H1 (cell line): Measurements from ENCODE around the gene PRKCI. TPM values are rescaled to one million over a fixed set of nuclear protein-coding genes. Genes with fewer than 3 reads are reported as not detected.

Experiments used
- CTCF ChIA-PET: fragments of 300-600 bp; sonication (Branson Sonifier 250); formaldehyde crosslinking; loops from one replicate; lab custom pipeline; 2021; ENCODE audit not compliant: partially characterized antibody; lab: Charles Lee
- POLR2A ChIA-PET: fragments of 300-600 bp; sonication (Branson Sonifier 250); formaldehyde crosslinking; loops from one replicate; lab custom pipeline; 2021; ENCODE audit warnings: inconsistent platforms; ENCODE audit not compliant: partially characterized antibody; lab: Charles Lee
- DNase-seq, 2 experiments: peaks; one replicate each; pipeline versions ENCODE4 v3.0.0 to v3.0.0-alpha.2; 2010 to 2022; ENCODE audit warnings: low spot score in 2 of 2, low read depth in 1 of 2, mixed read lengths in 1 of 2
- FAIRE-seq: peaks from 2 replicates; lab custom pipeline; 2011; peaks lifted over from hg19 to GRCh38; lab: Jason Lieb, UNC
- H2AFZ ChIP-seq: 2 replicates; pipeline ENCODE4 v1.8.1; 2012; ENCODE audit warnings: low read length, inconsistent platforms
- H2AK5ac ChIP-seq: 2 replicates; pipeline ENCODE4 v1.6.1; 2013; ENCODE audit warnings: low read depth, low read length
- H2BK120ac ChIP-seq: replicated peaks from 2 replicates; pipeline ENCODE3; 2013; ENCODE audit warnings: low read depth, low read length, inconsistent platforms
- H2BK12ac ChIP-seq: 2 replicates; pipeline ENCODE4 v1.6.1; 2013; ENCODE audit warnings: low read depth, low read length
- H2BK15ac ChIP-seq: 2 replicates; pipeline ENCODE4 v1.6.1; 2013; ENCODE audit warnings: low read length
- H2BK20ac ChIP-seq: 2 replicates; pipeline ENCODE4 v1.6.1; 2013; ENCODE audit warnings: low read length
- H2BK5ac ChIP-seq: 2 replicates; pipeline ENCODE4 v1.6.1; 2013; ENCODE audit warnings: low read depth, low read length
- H3K14ac ChIP-seq: 2 replicates; pipeline ENCODE4 v1.6.1; 2013; ENCODE audit warnings: inconsistent platforms; ENCODE audit not compliant: insufficient read length
- H3K18ac ChIP-seq: 2 replicates; pipeline ENCODE4 v1.6.1; 2013; ENCODE audit warnings: low read length; ENCODE audit errors: extremely low read depth
- H3K23ac ChIP-seq: 2 replicates; pipeline ENCODE4 v1.6.1; 2013; ENCODE audit warnings: inconsistent platforms; ENCODE audit not compliant: insufficient read length
- H3K23me2 ChIP-seq: 2 replicates; pipeline ENCODE4 v1.6.1; 2013; ENCODE audit warnings: low read depth, low read length
- H3K27ac ChIP-seq: 2 replicates; pipeline ENCODE4 v1.6.1; 2011; ENCODE audit warnings: low read depth, low read length, inconsistent platforms
- H3K27me3 ChIP-seq, 4 experiments: replicated peaks in 1 of 4; 1 replicate in 1 of 4; 2 replicates in 3 of 4; pipeline versions ENCODE4 v1.6.1 to v1.8.1; 2011 to 2013; ENCODE audit warnings: low read length in 3 of 4, mild to moderate bottlenecking in 3 of 4, inconsistent platforms in 2 of 4, mixed read lengths in 2 of 4, moderate library complexity in 1 of 4; ENCODE audit not compliant: control insufficient read depth in 3 of 4, insufficient read depth in 3 of 4; ENCODE audit errors: extremely low read depth in 1 of 4
- H3K36me3 ChIP-seq, 4 experiments: 2 replicates each; pipeline versions ENCODE4 v1.6.1 to v1.8.1; 2011 to 2013; ENCODE audit warnings: mild to moderate bottlenecking in 4 of 4, low read length in 3 of 4, moderate library complexity in 2 of 4, control low read depth in 1 of 4, inconsistent platforms in 1 of 4; ENCODE audit not compliant: insufficient read depth in 4 of 4, control insufficient read depth in 2 of 4
- H3K4ac ChIP-seq: replicated peaks from 2 replicates; pipeline ENCODE3; 2013; ENCODE audit warnings: low read length, low read depth, mixed read lengths, inconsistent platforms; ENCODE audit not compliant: insufficient read length
- H3K4me1 ChIP-seq, 4 experiments: replicated peaks in 1 of 4; 1 replicate in 1 of 4; 2 replicates in 3 of 4; pipeline versions ENCODE4 v1.6.1 to v1.8.1; 2011 to 2013; ENCODE audit warnings: low read length in 3 of 4, inconsistent platforms in 2 of 4, mixed read lengths in 1 of 4; ENCODE audit not compliant: insufficient read depth in 4 of 4, control insufficient read depth in 3 of 4
- H3K4me2 ChIP-seq, 2 experiments: 2 replicates each; pipeline versions ENCODE4 v1.6.1 to v1.8.1; 2011 to 2013; ENCODE audit warnings: low read depth in 2 of 2, low read length in 2 of 2, control low read depth in 1 of 2, inconsistent platforms in 1 of 2, mild to moderate bottlenecking in 1 of 2; ENCODE audit not compliant: insufficient read depth in 1 of 2
- H3K4me3 ChIP-seq, 4 experiments: fragments of 200-600, 300-600 bp in 1 of 4; sonication (generic), shearing (Covaris generic), sonication (Bioruptor Twin) in 1 of 4; 2 replicates each; pipeline versions ENCODE4 v1.5.1 to v1.8.1; 2011 to 2016; ENCODE audit warnings: low read length in 4 of 4, low read depth in 3 of 4, control low read depth in 2 of 4, inconsistent platforms in 2 of 4, mild to moderate bottlenecking in 2 of 4, mixed read lengths in 1 of 4, moderate library complexity in 1 of 4; ENCODE audit not compliant: insufficient read depth in 2 of 4; ENCODE audit errors: extremely low read depth in 1 of 4
- H3K56ac ChIP-seq: replicated peaks from 2 replicates; pipeline ENCODE3; 2013; ENCODE audit warnings: low read depth, mild to moderate bottlenecking, mixed read lengths, low read length, inconsistent platforms; ENCODE audit not compliant: insufficient read length
- H3K79me1 ChIP-seq: 2 replicates; pipeline ENCODE4 v1.6.1; 2013; ENCODE audit warnings: low read depth, low read length, control low read depth
- H3K79me2 ChIP-seq, 2 experiments: 2 replicates each; pipeline versions ENCODE4 v1.6.1 to v1.8.1; 2012 to 2013; ENCODE audit warnings: low read length in 2 of 2, mild to moderate bottlenecking in 2 of 2, inconsistent platforms in 1 of 2; ENCODE audit not compliant: insufficient read depth in 2 of 2, control insufficient read depth in 1 of 2
- H3K9ac ChIP-seq, 4 experiments: replicated peaks in 1 of 4; 1 replicate in 1 of 4; 2 replicates in 3 of 4; pipeline versions ENCODE4 v1.6.1 to v1.8.1; 2011 to 2013; ENCODE audit warnings: low read depth in 3 of 4, low read length in 3 of 4, control low read depth in 2 of 4, mild to moderate bottlenecking in 2 of 4, moderate library complexity in 2 of 4, inconsistent platforms in 1 of 4; ENCODE audit errors: extremely low read depth in 1 of 4
- H3K9me3 ChIP-seq, 2 experiments: 2 replicates each; pipeline versions ENCODE4 v1.6.1 to v1.8.1; 2012 to 2013; ENCODE audit warnings: mild to moderate bottlenecking in 2 of 2, moderate library complexity in 2 of 2, control low read depth in 1 of 2, inconsistent platforms in 1 of 2, low read depth in 1 of 2, low read length in 1 of 2, mixed read lengths in 1 of 2; ENCODE audit not compliant: insufficient read depth in 2 of 2
- H4K20me1 ChIP-seq, 2 experiments: replicated peaks in 1 of 2; 2 replicates each; pipeline versions ENCODE3 to v1.8.1; 2011 to 2013; ENCODE audit warnings: inconsistent platforms in 2 of 2, low read length in 2 of 2, mild to moderate bottlenecking in 1 of 2; ENCODE audit not compliant: insufficient read depth in 2 of 2, control insufficient read depth in 1 of 2
- H4K5ac ChIP-seq: 2 replicates; pipeline ENCODE4 v1.6.1; 2013; ENCODE audit warnings: low read length, low read depth, mixed read lengths, inconsistent platforms; ENCODE audit not compliant: insufficient read length
- H4K8ac ChIP-seq: 2 replicates; pipeline ENCODE4 v1.8.0; 2013; ENCODE audit warnings: mild to moderate bottlenecking, moderate library complexity, low read length, inconsistent platforms; ENCODE audit not compliant: insufficient read depth; ENCODE audit errors: extremely low read depth
- H4K91ac ChIP-seq: replicated peaks from 2 replicates; pipeline ENCODE3; 2013; ENCODE audit warnings: low read length, mixed read lengths, inconsistent platforms; ENCODE audit not compliant: insufficient read length
- CTBP2 ChIP-seq: IDR thresholded peaks from 2 replicates; pipeline ENCODE4 v1.7.0; 2011; ENCODE audit warnings: borderline replicate concordance, mild to moderate bottlenecking, moderate library complexity, mixed read lengths, low read length; ENCODE audit not compliant: insufficient read depth, insufficient read length
- HDAC6 ChIP-seq: IDR thresholded peaks from one replicate; pipeline ENCODE4 v1.7.1; 2012; ENCODE audit warnings: low read depth, mild to moderate bottlenecking, inconsistent platforms, low read length, moderate library complexity
- KDM5A ChIP-seq: fragments of 200-600 bp; IDR thresholded peaks from 2 replicates; pipeline ENCODE4 v1.7.1; 2012; ENCODE audit warnings: mild to moderate bottlenecking, low read length, inconsistent platforms, mixed read lengths
- POLR2A ChIP-seq, 2 experiments: IDR thresholded peaks; 1 replicate in 1 of 2; 2 replicates in 1 of 2; pipeline ENCODE4 v1.6.1; 2011; ENCODE audit warnings: low read depth in 2 of 2, low read length in 2 of 2, mild to moderate bottlenecking in 2 of 2; ENCODE audit errors: control extremely low read depth in 1 of 2
- POLR2AphosphoS5 ChIP-seq: IDR thresholded peaks from 2 replicates; pipeline ENCODE4 v1.6.1; 2011; ENCODE audit warnings: low read depth, low read length
- RAD21 ChIP-seq, 2 experiments: IDR thresholded peaks in 1 of 2; conservative IDR thresholded peaks in 1 of 2; 2 replicates each; pipeline ENCODE4 v1.6.1; 2011; ENCODE audit warnings: low read depth in 2 of 2, low read length in 2 of 2, improper control_type of control experiment in 1 of 2, inconsistent platforms in 1 of 2, mild to moderate bottlenecking in 1 of 2, moderate library complexity in 1 of 2
- WGBS, 2 experiments: shearing (Covaris generic) in 1 of 2; methylation state at CpG; one replicate each; pipeline versions ENCODE4 v1.1.6 to v1.1.7; 2013 to 2015; ENCODE audit warnings: low lambda C conversion rate in 2 of 2, mixed read lengths in 2 of 2, inconsistent platforms in 1 of 2, low coverage in 1 of 2, missing lambda C conversion rate in 1 of 2; ENCODE audit not compliant: insufficient replicate concordance in 2 of 2, insufficient coverage in 1 of 2, insufficient read length in 1 of 2; ENCODE audit errors: extremely low coverage in 1 of 2, missing lambda C conversion rate in 1 of 2; 5-methylcytosine and 5-hydroxymethylcytosine counted together
- polyA plus RNA-seq, 7 experiments: library from polyadenylated mRNA; depleted of rRNA in 3 of 7; stranded (reverse) in 5 of 7; unstranded in 2 of 7; fragments of >200 nt in 5 of 7; fragments of 200-250 nt in 2 of 7; gene quantifications; 1 replicate in 5 of 7; 2 replicates in 1 of 7; 4 replicates in 1 of 7; pipeline versions ENCODE4 v1.2.1 to v1.2.3, GENCODE V29; 2011 to 2013; ENCODE audit warnings: missing spikeins in 2 of 7, mixed read lengths in 2 of 7
- total RNA-seq: library from RNA; stranded (reverse); fragmentation: NEBNext Ultra II Directional; extraction: Animal tissue kit (Norgen Biotek cat#: 25700); gene quantifications from 2 replicates; pipeline ENCODE4 v1.2.1, GENCODE V29; 2021
- TF ChIP-seq, protein P1 (sequence below): IDR thresholded peaks from 2 replicates; pipeline ENCODE4 v1.6.1; 2012; ENCODE audit warnings: low read length, inconsistent platforms

PRKCI gene
- total and polyA plus RNA-seq, 2 of the 8 experiments (the other 6 are each of a cell fraction or from before 2014, with no cell fraction given), result 24.3 to 100.0 TPM

DNA sequence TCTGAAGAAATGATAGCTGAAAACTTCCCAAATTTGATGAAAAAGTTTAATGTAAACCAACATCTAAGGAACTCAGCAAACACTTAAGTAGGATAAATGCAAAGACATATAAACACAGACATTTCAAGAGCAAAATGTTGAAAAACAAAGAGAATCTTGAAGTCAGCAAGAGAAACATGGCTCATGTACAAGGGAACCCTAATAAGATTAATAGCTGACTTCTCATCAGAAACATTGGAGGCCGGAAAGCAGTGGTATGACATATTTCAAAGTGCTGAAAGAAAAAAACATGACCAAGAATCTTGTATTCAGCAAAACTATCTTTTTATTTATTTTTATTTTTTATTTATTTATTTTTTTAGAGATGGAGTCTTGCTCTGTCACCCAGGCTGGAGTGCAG lies 10.6 kb upstream of the PRKCI start:
- CTCF ChIA-PET, result interaction anchor here (0.6 to 2.0 kb wide), 3 partner anchors 10 to 23 kb away, joined by 3 to 4 read pairs (median 3); no protein-coding TSS in a partner anchor
- POLR2A ChIA-PET, result interaction anchor here (0.6 kb wide), 1 partner anchor 243 kb away, joined by 3 read pairs; no protein-coding TSS in a partner anchor
- no peak overlapping the region for H2BK120ac ChIP-seq

More for the DNA sequence above, 10.6 kb upstream of the PRKCI start:
- no peak overlapping the region for H3K9ac ChIP-seq
- H3K14ac ChIP-seq, result no peak overlapping the region
- H3K9me3 ChIP-seq, result no peaks in the 10 kb centered on the region
- no peaks in the 10 kb centered on the region for H3K79me2 ChIP-seq
- no peak overlapping the region for H2BK12ac ChIP-seq
- TF ChIP-seq POLR2AphosphoS5 (no peak), HDAC6 (no peak), KDM5A (no peak), CTBP2 (no peak), RAD21 (IDR thresholded peaks at IDR 0.05 in 1 of 2, conservative IDR thresholded peaks at IDR 0.05 in 1 of 2; ENCODE audit: low read depth in 2 of 2, low read length in 2 of 2) (no peak), POLR2A (IDR thresholded peaks at IDR 0.05; ENCODE audit: control extremely low read depth in 1 of 2, low read depth in 2 of 2, low read length in 2 of 2) (no peak)
- TF ChIP-seq, protein P1, sequence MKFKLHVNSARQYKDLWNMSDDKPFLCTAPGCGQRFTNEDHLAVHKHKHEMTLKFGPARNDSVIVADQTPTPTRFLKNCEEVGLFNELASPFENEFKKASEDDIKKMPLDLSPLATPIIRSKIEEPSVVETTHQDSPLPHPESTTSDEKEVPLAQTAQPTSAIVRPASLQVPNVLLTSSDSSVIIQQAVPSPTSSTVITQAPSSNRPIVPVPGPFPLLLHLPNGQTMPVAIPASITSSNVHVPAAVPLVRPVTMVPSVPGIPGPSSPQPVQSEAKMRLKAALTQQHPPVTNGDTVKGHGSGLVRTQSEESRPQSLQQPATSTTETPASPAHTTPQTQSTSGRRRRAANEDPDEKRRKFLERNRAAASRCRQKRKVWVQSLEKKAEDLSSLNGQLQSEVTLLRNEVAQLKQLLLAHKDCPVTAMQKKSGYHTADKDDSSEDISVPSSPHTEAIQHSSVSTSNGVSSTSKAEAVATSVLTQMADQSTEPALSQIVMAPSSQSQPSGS, result no peak
- no peaks in the 10 kb centered on the region for H3K36me3 ChIP-seq
- DNase-seq (no peak), FAIRE-seq (no peak)
- no peaks in the 10 kb centered on the region for H3K23me2 ChIP-seq
- H3K23ac ChIP-seq, result no peak overlapping the region
- H4K8ac ChIP-seq, result no peak overlapping the region
- WGBS, 2 experiments, result 100% methylated on average over 1 of the region's 1 CpG; no CpG with 5 or more reads in 1 of the 2 experiments
- no peak overlapping the region for H3K4me3 ChIP-seq
- no peak overlapping the region for H4K91ac ChIP-seq
- no peak overlapping the region for H2BK15ac ChIP-seq
- H4K20me1 ChIP-seq, result no peaks in the 10 kb centered on the region
- no peaks in the 10 kb centered on the region for H3K79me1 ChIP-seq
- H3K18ac ChIP-seq, result no peak overlapping the region
- no peak overlapping the region for H3K56ac ChIP-seq
- no peaks in the 10 kb centered on the region for H3K4me1 ChIP-seq
- no peak overlapping the region for H3K27ac ChIP-seq
- no peak overlapping the region for H4K5ac ChIP-seq
- H2BK20ac ChIP-seq, result no peak overlapping the region
- no peak overlapping the region for H2AK5ac ChIP-seq
- no peak overlapping the region for H2AFZ ChIP-seq
- no peak overlapping the region for H2BK5ac ChIP-seq
- H3K4ac ChIP-seq, result no peak overlapping the region
- no peaks in the 10 kb centered on the region for H3K27me3 ChIP-seq
- no peak overlapping the region for H3K4me2 ChIP-seq
